ENCODE measurements around the gene BEND6. TPM values are rescaled to one million over a fixed set of nuclear protein-coding genes. Genes with fewer than 3 reads are reported as not detected.

The BEND6 gene
- total and polyA plus RNA-seq, 10 of the 15 experiments (the other 5 are each of a cell fraction or from before 2014, with no cell fraction given) = 0.79 to 2.8 (median 1.6) TPM

DNA sequence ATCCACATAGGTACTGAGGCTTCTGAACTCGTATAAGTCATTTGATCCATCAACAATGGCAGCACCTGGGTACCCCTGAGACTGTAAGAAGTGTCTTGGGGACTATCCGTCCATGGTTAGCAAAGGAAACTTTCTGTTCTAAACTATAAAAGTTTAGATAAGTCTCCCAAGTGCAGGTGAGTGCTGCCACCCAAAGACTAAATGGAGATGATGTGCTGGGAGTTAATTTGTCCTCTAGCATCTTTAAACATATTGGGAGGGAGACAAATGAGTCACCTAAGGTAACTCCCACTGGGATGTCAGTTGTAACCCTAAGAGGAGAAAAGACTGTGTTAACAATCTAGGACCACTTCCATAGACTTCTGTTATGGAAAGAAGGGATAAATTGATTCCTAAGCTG is 6.2 kb downstream of the BEND6 start:
- ChIA-PET SMC1A (ENCODE audit: uncharacterized antibody, unreplicated experiment) (interaction anchor here (0.7 to 2.8 kb wide), 6 partner anchors 57 to 355 kb away, joined by 3 to 18 read pairs (median 6); no protein-coding TSS in a partner anchor), POLR2A (interaction anchor here (0.5 to 0.6 kb wide), 2 partner anchors 45 to 361 kb away, joined by 3 to 5 read pairs; no protein-coding TSS in a partner anchor), CTCF (interaction anchor here (0.6 to 15.6 kb wide), 11 partner anchors 10 to 355 kb away, joined by 3 to 200 read pairs (median 3); no protein-coding TSS in a partner anchor), RAD21 (ENCODE audit: unreplicated experiment) (interaction anchor here (1.2 to 2.7 kb wide), 2 partner anchors 58 to 356 kb away, joined by 3 to 25 read pairs; partner anchors contain the start of gene PRIM2)
- intact Hi-C loops (cut with micrococcal nuclease; ENCODE audit: unreplicated experiment) (no loop called here), in situ Hi-C loops (cut with MboI) (no loop called here)
- no peaks in the 10 kb centered on the region for H3K79me2 ChIP-seq (ENCODE audit: control insufficient read depth, insufficient read depth, low read length)
- no peak overlapping the region for H2AFZ ChIP-seq (ENCODE audit: control insufficient read depth, low read depth, low read length)
- no peaks in the 10 kb centered on the region for H3K9me3 ChIP-seq (replicated peaks; ENCODE audit: control insufficient read depth, insufficient read depth, low read length)
- ATAC-seq = peak; percentile 27; the same call in 2 of the 3 replicates
- no peaks in the 10 kb centered on the region for H3K4me1 ChIP-seq (ENCODE audit: control insufficient read depth, insufficient read depth, low read length)
- H3K4me3 ChIP-seq = no peak overlapping the region
- no peaks in the 10 kb centered on the region for H4K20me1 ChIP-seq (ENCODE audit: control insufficient read depth, insufficient read depth)
- no peak for TF ChIP-seq GABPA (IDR thresholded peaks at IDR 0.05; ENCODE audit: low read depth)
- TF ChIP-seq ESRRA (IDR thresholded peaks at IDR 0.05; ENCODE audit: low read length) = no peak
- no peak for TF ChIP-seq SMARCA5 (IDR thresholded peaks at IDR 0.05)
- no peak for TF ChIP-seq RB1 (IDR thresholded peaks at IDR 0.05; ENCODE audit: borderline replicate concordance)
- no peak for TF ChIP-seq TBL1XR1 (IDR thresholded peaks at IDR 0.05; ENCODE audit: low read depth, low read length)
- TF ChIP-seq RAD21 (IDR thresholded peaks at IDR 0.05; ENCODE audit: insufficient read depth, low read depth, low read length) = peak; percentile 45
- no peak for TF ChIP-seq SREBF1 (IDR thresholded peaks at IDR 0.05; ENCODE audit: low read length)
- TF ChIP-seq ETV6 (conservative IDR thresholded peaks at IDR 0.05 in 1 of 2, IDR thresholded peaks at IDR 0.05 in 1 of 2; ENCODE audit: borderline replicate concordance in 1 of 2, low read depth in 1 of 2) = no peak
- TF ChIP-seq BMI1 (IDR thresholded peaks at IDR 0.05; ENCODE audit: borderline replicate concordance) = no peak
- TF ChIP-seq, protein P1, sequence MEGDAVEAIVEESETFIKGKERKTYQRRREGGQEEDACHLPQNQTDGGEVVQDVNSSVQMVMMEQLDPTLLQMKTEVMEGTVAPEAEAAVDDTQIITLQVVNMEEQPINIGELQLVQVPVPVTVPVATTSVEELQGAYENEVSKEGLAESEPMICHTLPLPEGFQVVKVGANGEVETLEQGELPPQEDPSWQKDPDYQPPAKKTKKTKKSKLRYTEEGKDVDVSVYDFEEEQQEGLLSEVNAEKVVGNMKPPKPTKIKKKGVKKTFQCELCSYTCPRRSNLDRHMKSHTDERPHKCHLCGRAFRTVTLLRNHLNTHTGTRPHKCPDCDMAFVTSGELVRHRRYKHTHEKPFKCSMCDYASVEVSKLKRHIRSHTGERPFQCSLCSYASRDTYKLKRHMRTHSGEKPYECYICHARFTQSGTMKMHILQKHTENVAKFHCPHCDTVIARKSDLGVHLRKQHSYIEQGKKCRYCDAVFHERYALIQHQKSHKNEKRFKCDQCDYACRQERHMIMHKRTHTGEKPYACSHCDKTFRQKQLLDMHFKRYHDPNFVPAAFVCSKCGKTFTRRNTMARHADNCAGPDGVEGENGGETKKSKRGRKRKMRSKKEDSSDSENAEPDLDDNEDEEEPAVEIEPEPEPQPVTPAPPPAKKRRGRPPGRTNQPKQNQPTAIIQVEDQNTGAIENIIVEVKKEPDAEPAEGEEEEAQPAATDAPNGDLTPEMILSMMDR (IDR thresholded peaks at IDR 0.05 in 2 of 3, conservative IDR thresholded peaks at IDR 0.05 in 1 of 3; ENCODE audit: control insufficient read depth in 2 of 3, extremely low read depth in 1 of 3, insufficient read depth in 1 of 3, low read depth in 3 of 3, low read length in 3 of 3) = peak in 1 of 3 experiments; percentile 26; a peak in 2 of 6 replicates
- WGBS (ENCODE audit: insufficient coverage, insufficient replicate concordance, low lambda C conversion rate, missing lambda C conversion rate) = 3% methylated on average over 2 of the region's 2 CpGs
- no peak overlapping the region for H3K4me2 ChIP-seq (ENCODE audit: control insufficient read depth, insufficient read depth)
- no peak overlapping the region for H3K27ac ChIP-seq (ENCODE audit: control insufficient read depth, insufficient read depth)
- DNase-seq (ENCODE audit: low read depth, low spot score) = no peak
- FAIRE-seq = no peak
- no TSS peak for BruUV-seq (replicated peaks)
- no peak overlapping the region for H3K9ac ChIP-seq (ENCODE audit: control insufficient read depth, insufficient read depth, low read length)
- H3K36me3 ChIP-seq (ENCODE audit: control insufficient read depth in 2 of 2, insufficient read depth in 2 of 2, low read length in 1 of 2) = no peaks in the 10 kb centered on the region
- H3K27me3 ChIP-seq (replicated peaks in 1 of 2; ENCODE audit: control insufficient read depth in 2 of 2, insufficient read depth in 2 of 2, low read length in 1 of 2) = no peaks in the 10 kb centered on the region
